HepG2 (cell line): ENCODE measurements around the gene BCAN.

ENCODE experiments used
- AHR ChIP-seq: IDR thresholded peaks from 2 replicates; pipeline ENCODE4 v1.6.1; 2018; ENCODE audit warnings: missing genetic modification reagents, missing compliant biosample characterization
- ATF7 ChIP-seq, 2 experiments: fragments of 450-650 bp in 1 of 2; sonication (generic) in 1 of 2; formaldehyde crosslinking in 1 of 2; IDR thresholded peaks; 2 replicates each; pipeline versions ENCODE4 v1.4.0 to v1.6.1; 2016 to 2020; ENCODE audit warnings: antibody characterized with exemption in 1 of 2, mild to moderate bottlenecking in 1 of 2, missing genetic modification reagents in 1 of 2
- CTCF ChIP-seq: sonication (generic); formaldehyde crosslinking; IDR thresholded peaks from 2 replicates; pipeline ENCODE4 v1.5.0; 2020; ENCODE audit warnings: mild to moderate bottlenecking, missing genetic modification reagents, moderate library complexity
- RAD51 ChIP-seq: fragments of 450-650 bp; IDR thresholded peaks from 2 replicates; pipeline ENCODE4 v1.6.1; 2016; ENCODE audit warnings: borderline replicate concordance
- RFX5 ChIP-seq: IDR thresholded peaks from 2 replicates; pipeline ENCODE4 v1.6.1; 2011; ENCODE audit warnings: low read depth, low read length, improper control_type of control experiment
- SP140L ChIP-seq: sonication (generic); formaldehyde crosslinking; IDR thresholded peaks from 2 replicates; pipeline ENCODE4 v1.4.0; 2020; ENCODE audit warnings: missing genetic modification reagents, borderline replicate concordance

DNA sequence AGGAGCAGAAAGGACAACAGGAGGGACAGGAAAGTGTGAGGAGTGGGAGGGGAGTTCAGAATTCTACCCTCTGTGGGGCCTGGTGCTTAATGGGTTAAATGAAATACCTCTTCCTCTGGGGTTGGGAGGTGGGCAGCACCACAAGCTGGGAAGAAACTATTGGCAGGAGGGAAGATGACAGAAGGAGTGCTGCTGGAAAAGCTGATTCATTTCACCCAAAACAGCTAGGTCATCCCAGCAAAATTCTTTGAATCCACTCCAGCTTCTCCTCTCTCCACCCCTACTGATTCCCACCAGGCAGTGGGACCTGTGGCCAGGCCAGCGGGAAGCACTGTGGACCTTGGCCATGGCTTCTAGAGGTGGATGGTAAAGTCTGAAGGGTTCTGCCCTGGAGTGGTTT is 12.8 kb downstream of the BCAN start:
- TF ChIP-seq SP140L (CRISPR knock-in tag), result no peak
- no peak for TF ChIP-seq RFX5
- TF ChIP-seq RAD51, result no peak
- TF ChIP-seq ATF7 (IDR thresholded peaks at IDR 0.05), result no peak
- no peak for TF ChIP-seq ATF7 (CRISPR knock-in tag; IDR thresholded peaks at IDR 0.05)
- TF ChIP-seq CTCF (CRISPR knock-in tag), result no peak
- no peak for TF ChIP-seq AHR (CRISPR knock-in tag)
